Esophagus (tissue), 2 donors: ENCODE measurements around the gene CALCB. TPM values are rescaled to one million over a fixed set of nuclear protein-coding genes. Genes with fewer than 3 reads are reported as not detected.

Experiments used
- H3K27ac ChIP-seq, 2 donors: one replicate each; pipeline ENCODE4 v1.5.1; 2013; ENCODE audit warnings: low read depth in 2 of 2, mild to moderate bottlenecking in 2 of 2, inconsistent platforms in 1 of 2, low read length in 1 of 2, moderate library complexity in 1 of 2
- H3K27me3 ChIP-seq, 2 donors: one replicate each; pipeline ENCODE4 v1.6.1; 2013; ENCODE audit warnings: low read length in 2 of 2, control low read depth in 1 of 2, mild to moderate bottlenecking in 1 of 2; ENCODE audit not compliant: insufficient read depth in 2 of 2, control insufficient read depth in 1 of 2
- H3K36me3 ChIP-seq, 2 donors: one replicate each; pipeline ENCODE4 v1.6.1; 2013; ENCODE audit warnings: low read length in 1 of 2; ENCODE audit not compliant: control insufficient read depth in 2 of 2, insufficient read depth in 2 of 2
- H3K4me1 ChIP-seq, 2 donors: one replicate each; pipeline ENCODE4 v1.6.1; 2013; ENCODE audit warnings: low read length in 1 of 2; ENCODE audit not compliant: control insufficient read depth in 2 of 2, insufficient read depth in 2 of 2
- H3K4me3 ChIP-seq, 2 donors: one replicate each; pipeline ENCODE4 v1.5.1; 2013; ENCODE audit warnings: low read length in 2 of 2, mild to moderate bottlenecking in 2 of 2, low read depth in 1 of 2, moderate library complexity in 1 of 2
- H3K9me3 ChIP-seq, 2 donors: one replicate each; pipeline ENCODE4 v1.6.1; 2013; ENCODE audit warnings: mild to moderate bottlenecking in 2 of 2, low read depth in 1 of 2, low read length in 1 of 2, moderate library complexity in 1 of 2; ENCODE audit not compliant: control insufficient read depth in 2 of 2, insufficient read depth in 1 of 2
- WGBS, 2 donors: extraction: QIAGEN DNeasy Blood & Tissue Kit; methylation state at CpG; one replicate each; pipeline ENCODE4 v1.1.7; 2013; 5-methylcytosine and 5-hydroxymethylcytosine counted together
- polyA plus RNA-seq, 2 donors: library from polyadenylated mRNA; stranded (reverse); fragments of 200-250 nt; gene quantifications; one replicate each; pipeline ENCODE4 v1.2.3, GENCODE V29; 2013
- donor health status: healthy with polysubstance abuse.
- donor health status: Bipolar disorder and iron deficiency.

Gene CALCB
- polyA plus RNA-seq, 2 donors = 0.06 TPM; not detected in 1

GRCh38 chr11:15072551-15073143 lies 746 bp upstream of the CALCB start:
- Histone ChIP-seq H3K27me3 (peaks cover 0 to 2% of the 10 kb centered on the region in 2 donors), H3K4me1 (peaks cover 0 to 8% of the 10 kb centered on the region in 2 donors), H3K36me3 (no peaks in the 10 kb centered on the region), H3K9me3 (no peaks in the 10 kb centered on the region), H3K4me3 (no peak overlapping the region), H3K27ac (no peak overlapping the region)
- WGBS, 2 donors = 71 to 78% methylated on average over 23 of the region's 23 CpGs

- no peak overlapping the region for H3K4me3 ChIP-seq
- 2 to 4% methylated on average over 33 of the region's 33 CpGs for WGBS, 2 donors
- H3K27ac ChIP-seq = no peak overlapping the region
- no peaks in the 10 kb centered on the region for H3K36me3 ChIP-seq
- H3K4me1 ChIP-seq = peaks cover 0 to 8% of the 10 kb centered on the region in 2 donors
- peaks cover 0 to 2% of the 10 kb centered on the region in 2 donors for H3K27me3 ChIP-seq
- H3K9me3 ChIP-seq = no peaks in the 10 kb centered on the region
Measured at GRCh38 chr11:15074206-15075161, 1.1 kb downstream of the CALCB start.

DNA sequence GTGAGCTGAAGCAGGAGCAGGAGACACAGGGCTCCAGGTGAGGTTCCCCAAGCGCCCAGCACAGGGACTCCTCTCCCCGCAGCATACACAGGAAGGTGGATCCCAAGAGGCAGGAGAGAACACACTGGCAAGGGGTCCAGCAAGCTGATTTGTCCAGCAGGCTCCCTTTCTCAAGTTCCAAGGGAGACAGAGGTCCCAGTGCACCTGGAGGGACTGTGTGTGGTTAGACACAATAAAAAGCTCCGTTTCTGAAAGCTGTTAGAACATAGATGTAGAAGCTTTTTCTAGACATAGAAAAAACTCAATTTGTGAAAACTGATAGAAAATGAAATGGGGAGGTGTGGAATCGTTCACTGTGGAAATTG lies 1.8 kb downstream of the CALCB start:
- Histone ChIP-seq H3K27me3 (peaks cover 0 to 2% of the 10 kb centered on the region in 2 donors), H3K9me3 (no peaks in the 10 kb centered on the region), H3K36me3 (no peaks in the 10 kb centered on the region), H3K4me1 (peaks cover 0 to 8% of the 10 kb centered on the region in 2 donors), H3K27ac (no peak overlapping the region), H3K4me3 (no peak overlapping the region)
- 34 to 38% methylated on average over 4 of the region's 4 CpGs for WGBS, 2 donors

DNA sequence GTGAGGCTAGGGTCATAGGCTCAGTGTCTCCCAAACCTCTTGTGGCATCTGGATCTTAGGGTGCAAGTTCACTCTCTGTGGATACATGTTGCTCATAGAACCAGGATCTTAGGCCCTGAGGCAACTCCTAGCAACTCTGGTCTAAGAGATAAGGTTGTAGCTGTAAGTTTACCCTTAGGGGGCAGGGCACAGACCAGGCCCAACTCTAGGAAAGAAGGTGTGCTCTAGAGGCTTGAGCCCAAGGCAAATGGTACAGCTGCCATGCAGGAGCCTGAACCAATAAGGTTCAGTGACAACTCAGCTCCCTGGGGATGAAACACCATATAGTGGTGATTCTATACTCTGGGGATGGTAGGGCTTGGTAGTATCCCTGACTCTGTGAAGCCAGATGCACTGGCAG lies 17.8 kb downstream of the CALCB start:
- no peaks in the 10 kb centered on the region for H3K9me3 ChIP-seq
- H3K4me1 ChIP-seq = no peaks in the 10 kb centered on the region
- no peaks in the 10 kb centered on the region for H3K36me3 ChIP-seq
- H3K27ac ChIP-seq = no peak overlapping the region
- no peak overlapping the region for H3K4me3 ChIP-seq
- H3K27me3 ChIP-seq = no peaks in the 10 kb centered on the region

DNA sequence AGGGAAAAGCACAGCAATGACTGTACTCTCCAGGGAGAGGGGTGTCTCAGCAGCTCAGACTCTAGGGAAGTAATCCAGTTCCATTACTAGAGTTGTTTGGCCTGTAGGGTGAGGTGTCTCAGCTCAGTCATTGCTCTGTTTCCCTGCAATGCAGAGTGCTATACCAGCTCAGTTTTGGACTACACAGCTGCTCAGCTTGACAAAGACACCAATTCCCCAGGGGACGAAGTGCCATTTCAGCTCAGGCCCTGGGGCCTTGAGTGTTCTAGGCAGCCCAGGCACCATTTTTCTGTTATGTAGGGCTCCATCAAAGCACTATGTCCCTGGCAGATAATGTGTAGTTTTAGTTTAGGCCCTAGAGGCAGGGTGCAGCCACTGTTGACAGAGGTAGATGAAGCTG lies 18.2 kb downstream of the CALCB start:
- H3K4me3 ChIP-seq = no peak overlapping the region
- WGBS, 2 donors = 75 to 83% methylated on average over 1 of the region's 1 CpG
- H3K9me3 ChIP-seq = no peaks in the 10 kb centered on the region
- H3K27me3 ChIP-seq = no peaks in the 10 kb centered on the region
- no peaks in the 10 kb centered on the region for H3K36me3 ChIP-seq
- no peak overlapping the region for H3K27ac ChIP-seq
- H3K4me1 ChIP-seq = no peaks in the 10 kb centered on the region

DNA sequence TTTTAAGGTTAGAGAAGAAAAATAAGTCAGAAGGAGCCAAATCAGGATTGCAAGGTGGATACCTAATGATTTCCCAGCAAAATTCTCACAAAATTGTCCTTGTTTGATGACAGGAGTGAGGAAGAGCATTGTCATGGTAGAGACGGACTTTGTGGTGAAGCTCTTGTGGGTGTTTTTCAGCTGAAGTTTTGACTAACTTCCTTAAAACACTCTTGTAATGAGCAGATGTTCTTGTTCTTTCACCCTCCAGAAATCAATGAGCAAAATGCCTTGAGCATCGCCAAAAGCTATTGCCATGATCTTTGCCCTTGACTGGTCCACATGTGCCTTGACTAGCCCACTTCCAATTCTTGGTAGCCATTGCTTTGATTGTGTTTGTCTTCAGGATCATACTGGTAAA lies 20.0 kb downstream of the CALCB start:
- WGBS, 2 donors = 80 to 82% methylated on average over 2 of the region's 2 CpGs

GRCh38 chr11:15095736-15096228 lies 22.4 kb downstream of the CALCB start:
- 80 to 85% methylated on average over 2 of the region's 2 CpGs for WGBS, 2 donors
- Histone ChIP-seq H3K36me3 (no peaks in the 10 kb centered on the region), H3K9me3 (no peaks in the 10 kb centered on the region), H3K27me3 (no peaks in the 10 kb centered on the region), H3K4me1 (no peaks in the 10 kb centered on the region), H3K27ac (no peak overlapping the region), H3K4me3 (no peak overlapping the region)

More for the DNA sequence above, 20.0 kb downstream of the CALCB start:
- Histone ChIP-seq H3K4me3 (no peak overlapping the region), H3K4me1 (no peaks in the 10 kb centered on the region), H3K9me3 (no peaks in the 10 kb centered on the region), H3K36me3 (no peaks in the 10 kb centered on the region), H3K27ac (no peak overlapping the region), H3K27me3 (no peaks in the 10 kb centered on the region)

- Histone ChIP-seq H3K4me1 (no peaks in the 10 kb centered on the region), H3K27me3 (no peaks in the 10 kb centered on the region), H3K36me3 (no peaks in the 10 kb centered on the region), H3K4me3 (no peak overlapping the region), H3K9me3 (no peaks in the 10 kb centered on the region), H3K27ac (no peak overlapping the region)
- WGBS, 2 donors = 85% methylated on average over 3 of the region's 3 CpGs
Measured at GRCh38 chr11:15097411-15097810, 24.0 kb downstream of the CALCB start.

- H3K4me1 ChIP-seq = no peaks in the 10 kb centered on the region
- H3K36me3 ChIP-seq = no peaks in the 10 kb centered on the region
- H3K27ac ChIP-seq = no peak overlapping the region
- no peaks in the 10 kb centered on the region for H3K27me3 ChIP-seq
- H3K4me3 ChIP-seq = no peak overlapping the region
- H3K9me3 ChIP-seq = no peaks in the 10 kb centered on the region
Measured at GRCh38 chr11:15099267-15099666, 25.9 kb downstream of the CALCB start.
